ENCODE measurements around the gene ISG15.

Gene ISG15

GRCh38 chr1:1013105-1013921 lies at the start of gene ISG15:
ISG15 (plus strand) TSS chr1:1013497; CDS start chr1:1013574, 77 bp downstream.
- DNase-seq, result peak; percentile 96

- DNase-seq, result no peak
Observed at GRCh38 chr1:963746-964525, 49.4 kb upstream of the ISG15 start.

- DNase-seq, result no peak
Observed at GRCh38 chr1:964691-965525, 48.4 kb upstream of the ISG15 start.

DNA sequence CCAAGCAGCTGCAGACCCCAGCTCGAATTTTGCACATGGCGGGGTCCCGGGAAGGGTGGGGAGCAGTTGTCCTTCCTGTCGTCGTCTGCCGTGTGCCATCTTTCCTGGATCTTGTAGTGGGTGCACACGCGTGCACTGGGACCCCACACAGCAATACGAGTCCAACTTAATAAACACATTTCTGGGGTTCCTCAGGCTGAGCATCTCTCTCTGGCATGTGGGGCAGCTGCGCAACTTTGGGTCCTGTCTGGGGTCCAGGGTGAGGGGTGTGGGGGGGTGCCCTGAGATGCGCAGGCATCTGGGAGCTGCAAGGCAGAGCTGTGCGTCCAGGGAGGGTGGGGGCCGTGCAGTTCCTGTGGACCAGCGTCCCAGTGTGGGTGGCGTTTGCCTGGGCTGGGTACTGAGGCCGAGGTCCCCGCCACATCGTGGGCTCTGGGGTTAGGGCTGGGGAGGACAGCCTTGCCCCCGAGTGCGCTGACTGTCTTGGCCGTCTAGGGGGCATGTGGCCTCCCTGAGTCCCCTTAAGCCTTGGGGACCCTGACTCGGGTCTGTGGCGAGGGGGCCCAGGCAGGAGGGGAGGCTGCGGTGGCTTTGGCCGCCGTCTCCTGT lies 47.7 kb upstream of the ISG15 start:
- no peak for DNase-seq

DNA sequence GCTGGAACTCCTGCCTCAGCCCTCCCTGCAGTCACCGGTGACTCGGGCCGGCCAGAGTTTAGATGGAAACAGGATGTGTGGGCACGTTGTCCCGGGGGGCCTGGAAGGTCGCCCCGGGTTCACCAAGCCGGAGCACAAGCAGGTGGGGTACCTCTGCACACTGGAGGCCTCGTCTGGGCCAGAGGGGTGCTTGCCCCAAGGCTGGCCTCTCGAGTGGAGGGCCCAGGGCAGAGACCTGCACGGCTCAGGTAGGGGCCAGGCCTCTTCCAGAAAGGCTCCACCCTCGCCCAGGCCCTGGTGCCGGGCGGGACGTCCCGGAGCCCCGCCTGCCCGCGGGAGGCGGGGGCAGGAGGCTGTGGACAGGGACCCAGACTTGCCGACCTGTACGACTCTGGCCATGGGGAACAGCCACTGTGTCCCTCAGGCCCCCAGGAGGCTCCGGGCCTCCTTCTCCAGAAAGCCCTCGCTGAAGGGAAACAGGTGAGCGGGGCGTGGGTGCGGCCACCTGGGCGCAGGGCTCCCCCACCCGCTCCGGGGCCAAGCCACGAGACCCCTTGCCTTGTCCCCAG lies 47.1 kb upstream of the ISG15 start, which contains the start of gene PLEKHN1:
Gene PLEKHN1, plus strand, starts transcription at position 348 of the 569 bp plus-strand sequence. Its CDS starts 50 bp downstream, at position 398.
- DNase-seq, result peak; percentile 89

- DNase-seq, result peak; percentile 92
Observed at GRCh38 chr1:966704-967300, 46.5 kb upstream of the ISG15 start.

- DNase-seq, result no peak
Observed at GRCh38 chr1:967466-968343, 45.6 kb upstream of the ISG15 start.

DNA sequence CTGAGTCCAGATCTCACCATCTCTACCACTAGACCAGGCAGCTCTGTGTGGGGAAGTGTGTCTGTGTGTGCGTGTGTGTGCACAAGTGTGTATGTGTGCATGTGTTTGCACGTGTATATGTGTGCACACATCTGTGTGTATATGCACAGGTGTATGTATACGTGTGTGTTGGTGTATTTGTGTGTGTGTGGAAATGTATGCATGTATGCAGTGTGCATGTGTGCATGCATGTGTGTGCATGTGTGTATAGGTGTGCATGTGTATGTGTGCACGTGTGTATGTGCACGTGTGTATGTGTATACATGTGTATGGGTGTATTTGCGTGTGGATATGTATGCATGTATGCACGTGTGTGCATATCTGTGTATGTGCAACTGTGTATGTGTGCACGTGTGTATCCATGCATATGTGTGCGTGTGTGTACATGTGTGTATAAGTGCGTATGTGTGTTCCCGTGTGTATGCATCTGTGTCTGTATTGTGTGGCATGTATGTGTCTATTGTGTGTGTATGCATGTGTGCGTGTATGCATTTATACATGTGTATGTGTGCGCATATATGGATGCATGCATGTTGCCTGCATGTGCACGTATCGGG lies 43.9 kb upstream of the ISG15 start:
- DNase-seq, result no peak

DNA sequence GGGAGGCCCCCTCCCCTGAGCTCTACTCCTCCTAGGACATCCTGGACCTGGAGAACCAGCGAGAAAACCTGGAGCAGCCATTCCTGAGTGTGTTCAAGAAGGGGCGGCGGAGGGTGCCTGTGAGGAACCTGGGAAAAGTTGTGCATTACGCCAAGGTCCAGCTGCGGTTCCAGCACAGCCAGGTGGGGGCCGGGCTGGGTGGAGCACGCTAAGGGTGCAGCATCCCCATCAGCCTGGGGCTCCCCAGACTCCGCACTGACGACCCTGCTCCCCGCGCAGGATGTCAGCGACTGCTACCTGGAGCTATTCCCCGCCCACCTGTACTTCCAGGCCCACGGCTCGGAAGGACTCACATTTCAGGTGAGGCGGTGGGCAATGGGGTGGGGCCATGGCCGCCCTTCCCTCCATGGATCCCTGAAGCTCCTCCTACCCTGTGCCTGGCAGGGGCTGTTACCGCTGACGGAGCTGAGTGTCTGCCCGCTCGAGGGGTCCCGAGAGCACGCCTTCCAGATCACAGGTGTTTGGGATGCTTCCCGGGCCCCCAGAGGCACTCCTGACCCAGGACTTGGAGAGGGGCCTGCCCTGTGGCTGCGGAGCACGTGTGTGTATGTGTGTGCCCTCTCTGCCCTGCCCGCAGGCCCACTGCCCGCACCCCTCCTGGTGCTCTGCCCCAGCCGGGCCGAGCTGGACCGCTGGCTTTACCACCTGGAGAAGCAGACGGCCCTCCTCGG lies 42.9 kb upstream of the ISG15 start:
- DNase-seq, result no peak

DNA sequence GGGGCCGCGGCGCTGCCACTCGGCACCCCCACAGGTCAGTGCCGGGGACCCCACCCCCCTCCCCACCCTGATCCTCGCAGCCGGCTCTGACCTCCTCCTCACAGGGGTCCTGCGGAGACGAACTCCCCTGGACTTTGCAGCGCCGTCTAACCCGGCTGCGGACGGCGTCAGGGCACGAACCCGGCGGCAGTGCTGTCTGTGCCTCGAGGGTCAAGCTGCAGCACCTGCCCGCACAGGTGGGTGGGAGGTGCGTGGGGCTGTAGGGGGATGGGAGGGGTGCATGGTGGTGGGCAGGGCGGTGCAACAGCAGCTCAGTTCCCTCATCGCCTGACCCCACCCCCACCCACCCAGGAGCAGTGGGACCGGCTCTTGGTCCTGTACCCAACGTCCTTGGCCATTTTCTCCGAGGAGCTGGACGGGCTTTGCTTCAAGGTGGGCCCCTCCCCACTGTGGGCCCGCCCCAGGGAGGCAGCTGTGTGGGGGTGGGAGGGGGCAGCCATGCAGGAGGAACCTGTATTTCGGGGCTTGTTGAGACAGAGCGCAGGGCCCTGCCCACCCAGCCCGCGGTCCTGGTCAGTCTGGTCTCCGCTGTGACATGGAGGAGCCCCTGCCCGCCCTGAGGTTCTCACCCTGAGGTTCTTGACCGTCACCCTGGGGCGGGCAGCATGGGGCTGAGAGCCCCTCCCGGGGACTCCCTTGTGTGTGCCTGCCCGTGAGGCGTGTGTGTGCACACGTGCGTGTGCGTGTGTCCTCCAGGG lies 42.1 kb upstream of the ISG15 start:
- DNase-seq, result no peak

GRCh38 chr1:971751-972506 lies 41.4 kb upstream of the ISG15 start:
- no peak for DNase-seq

DNA sequence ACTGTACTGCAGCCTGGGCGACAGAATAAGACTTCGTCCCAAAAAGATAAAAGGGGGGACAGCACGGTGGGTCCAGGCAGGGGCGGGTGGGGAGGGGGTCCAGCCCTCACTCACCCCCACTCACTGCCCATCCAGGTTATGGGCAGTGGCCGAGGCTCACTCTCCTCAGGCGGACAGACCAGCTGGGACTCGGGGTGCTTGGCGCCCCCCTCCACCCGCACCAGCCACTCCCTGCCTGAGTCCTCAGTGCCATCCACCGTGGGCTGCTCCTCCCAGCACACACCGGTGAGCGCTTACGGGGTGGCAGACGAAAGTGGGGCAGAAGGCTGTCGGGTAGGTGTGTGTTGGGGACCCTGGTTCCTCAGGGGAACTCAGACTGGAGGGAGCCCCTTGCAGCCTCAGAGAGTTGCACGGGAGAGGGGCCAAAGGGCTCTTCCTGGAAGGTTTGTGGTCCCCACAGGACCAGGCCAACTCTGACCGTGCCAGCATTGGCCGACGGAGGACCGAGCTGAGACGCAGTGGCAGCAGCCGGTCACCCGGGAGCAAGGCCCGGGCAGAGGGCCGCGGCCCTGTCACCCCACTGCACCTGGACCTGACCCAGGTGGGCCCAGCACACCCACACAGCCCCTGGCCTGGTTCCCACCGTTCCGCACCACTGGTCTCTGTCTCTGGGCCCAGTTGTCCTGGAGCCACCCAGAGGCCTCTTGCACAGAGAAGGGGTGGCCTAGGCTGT lies 40.4 kb upstream of the ISG15 start:
- no peak for DNase-seq

GRCh38 chr1:973459-974292 lies 39.6 kb upstream of the ISG15 start:
- no peak for DNase-seq

DNA sequence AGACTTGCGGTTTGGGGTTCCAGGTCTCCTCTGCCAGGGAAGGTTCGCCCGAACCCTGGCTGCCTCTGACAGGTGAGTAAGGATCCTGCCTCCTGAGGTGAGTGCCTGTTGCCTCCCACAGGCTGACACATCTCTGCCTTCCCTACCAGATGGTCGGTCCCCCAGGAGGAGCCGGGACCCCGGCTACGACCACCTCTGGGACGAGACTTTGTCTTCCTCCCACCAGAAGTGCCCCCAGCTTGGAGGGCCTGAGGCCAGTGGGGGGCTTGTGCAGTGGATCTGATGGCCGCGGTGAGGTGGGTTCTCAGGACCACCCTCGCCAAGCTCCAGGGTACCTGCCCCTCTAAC lies 39.0 kb upstream of the ISG15 start:
- DNase-seq, result no peak

- no peak for DNase-seq
Observed at GRCh38 chr1:974687-975328, 38.5 kb upstream of the ISG15 start.

DNA sequence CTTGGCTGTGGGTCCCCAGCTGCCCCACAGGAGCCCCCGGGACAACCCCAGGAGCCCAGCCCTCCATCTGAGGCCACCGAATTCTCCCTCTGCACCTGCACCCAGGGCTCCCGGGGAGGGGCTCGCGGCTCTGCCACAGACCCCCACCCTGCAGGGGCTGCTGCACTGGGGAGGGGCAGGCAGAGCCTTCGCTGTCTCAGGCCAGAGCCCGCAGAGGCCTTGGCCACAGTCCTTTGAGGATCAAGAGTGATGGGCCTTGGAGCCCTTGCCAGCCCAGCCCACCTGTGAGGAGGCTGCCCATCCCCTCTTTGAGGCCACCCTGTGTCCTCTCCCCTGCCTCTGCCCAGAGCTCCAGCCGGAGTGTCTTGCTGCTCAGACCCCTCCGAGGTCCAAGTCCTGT lies 37.9 kb upstream of the ISG15 start:
- no peak for DNase-seq

Data from RPMI8226 (cell line).